HL-60 (cell line): Measurements from ENCODE around the gene TBX3.

Experiments
- DNase-seq, 2 experiments: peaks; one replicate each; pipeline ENCODE4 v3.0.0-alpha.2; 2010 to 2020; ENCODE audit warnings: low read depth in 1 of 2, low spot score in 1 of 2
- H3K27ac ChIP-seq: fragments of 250-450 bp; sonication (Bioruptor Pico); replicated peaks from 2 replicates; pipeline ENCODE4 v1.5.1; 2020; ENCODE audit warnings: mild to moderate bottlenecking, moderate library complexity
- H3K27me3 ChIP-seq: fragments of 250-450 bp; sonication (Bioruptor Pico); 2 replicates; pipeline ENCODE4 v1.5.1; 2021; ENCODE audit warnings: mild to moderate bottlenecking, moderate library complexity; ENCODE audit not compliant: insufficient read depth, poor library complexity, severe bottlenecking
- H3K4me3 ChIP-seq: replicated peaks from 2 replicates; pipeline ENCODE4 v1.5.1; 2011; ENCODE audit warnings: mild to moderate bottlenecking, control low read depth, low read length; ENCODE audit not compliant: insufficient read depth
- GABPA ChIP-seq: IDR thresholded peaks from 2 replicates; pipeline ENCODE4 v1.6.1; 2012; ENCODE audit warnings: low read depth
- POLR2AphosphoS5 ChIP-seq: IDR thresholded peaks from 2 replicates; pipeline ENCODE4 v1.6.1; 2012; ENCODE audit warnings: low read depth
- SPI1 ChIP-seq: IDR thresholded peaks from 2 replicates; pipeline ENCODE4 v1.6.1; 2012; ENCODE audit warnings: low read depth, mild to moderate bottlenecking, borderline replicate concordance
- TF ChIP-seq, protein P1 (sequence below): IDR thresholded peaks from 2 replicates; pipeline ENCODE4 v1.6.1; 2012; ENCODE audit warnings: low read depth; ENCODE audit not compliant: insufficient replicate concordance
- TF ChIP-seq, protein P2 (sequence below): IDR thresholded peaks from one replicate; pipeline ENCODE4 v1.5.1; 2011; ENCODE audit warnings: low read length, control low read depth, inconsistent platforms; ENCODE audit not compliant: insufficient read depth

Gene TBX3

DNA sequence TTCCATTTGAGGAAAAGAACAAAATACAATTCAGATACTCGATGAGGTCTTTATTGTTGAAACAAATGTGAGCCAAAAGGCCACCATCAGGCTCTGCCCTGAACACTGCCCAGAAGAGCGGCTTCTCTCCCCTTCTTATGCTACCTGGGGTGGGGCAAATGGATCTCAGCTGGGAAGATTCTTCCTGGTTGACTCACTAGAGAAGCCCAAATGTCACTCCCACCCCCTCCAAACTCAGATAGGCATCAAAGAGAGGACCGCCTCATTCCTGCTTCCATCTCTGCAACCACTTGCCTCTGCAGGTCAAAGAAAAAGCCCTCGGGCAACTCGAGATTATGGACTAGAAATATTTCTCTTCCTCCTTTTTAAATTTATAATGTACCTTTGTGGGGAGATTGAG lies 55.8 kb downstream of the TBX3 start:
- no peak overlapping the region for H3K27ac ChIP-seq
- DNase-seq: no peak
- no peaks in the 10 kb centered on the region for H3K27me3 ChIP-seq
- TF ChIP-seq SPI1 (no peak), GABPA (no peak), POLR2AphosphoS5 (no peak)
- TF ChIP-seq, protein P1, sequence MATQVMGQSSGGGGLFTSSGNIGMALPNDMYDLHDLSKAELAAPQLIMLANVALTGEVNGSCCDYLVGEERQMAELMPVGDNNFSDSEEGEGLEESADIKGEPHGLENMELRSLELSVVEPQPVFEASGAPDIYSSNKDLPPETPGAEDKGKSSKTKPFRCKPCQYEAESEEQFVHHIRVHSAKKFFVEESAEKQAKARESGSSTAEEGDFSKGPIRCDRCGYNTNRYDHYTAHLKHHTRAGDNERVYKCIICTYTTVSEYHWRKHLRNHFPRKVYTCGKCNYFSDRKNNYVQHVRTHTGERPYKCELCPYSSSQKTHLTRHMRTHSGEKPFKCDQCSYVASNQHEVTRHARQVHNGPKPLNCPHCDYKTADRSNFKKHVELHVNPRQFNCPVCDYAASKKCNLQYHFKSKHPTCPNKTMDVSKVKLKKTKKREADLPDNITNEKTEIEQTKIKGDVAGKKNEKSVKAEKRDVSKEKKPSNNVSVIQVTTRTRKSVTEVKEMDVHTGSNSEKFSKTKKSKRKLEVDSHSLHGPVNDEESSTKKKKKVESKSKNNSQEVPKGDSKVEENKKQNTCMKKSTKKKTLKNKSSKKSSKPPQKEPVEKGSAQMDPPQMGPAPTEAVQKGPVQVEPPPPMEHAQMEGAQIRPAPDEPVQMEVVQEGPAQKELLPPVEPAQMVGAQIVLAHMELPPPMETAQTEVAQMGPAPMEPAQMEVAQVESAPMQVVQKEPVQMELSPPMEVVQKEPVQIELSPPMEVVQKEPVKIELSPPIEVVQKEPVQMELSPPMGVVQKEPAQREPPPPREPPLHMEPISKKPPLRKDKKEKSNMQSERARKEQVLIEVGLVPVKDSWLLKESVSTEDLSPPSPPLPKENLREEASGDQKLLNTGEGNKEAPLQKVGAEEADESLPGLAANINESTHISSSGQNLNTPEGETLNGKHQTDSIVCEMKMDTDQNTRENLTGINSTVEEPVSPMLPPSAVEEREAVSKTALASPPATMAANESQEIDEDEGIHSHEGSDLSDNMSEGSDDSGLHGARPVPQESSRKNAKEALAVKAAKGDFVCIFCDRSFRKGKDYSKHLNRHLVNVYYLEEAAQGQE: no peak
- TF ChIP-seq, protein P2, sequence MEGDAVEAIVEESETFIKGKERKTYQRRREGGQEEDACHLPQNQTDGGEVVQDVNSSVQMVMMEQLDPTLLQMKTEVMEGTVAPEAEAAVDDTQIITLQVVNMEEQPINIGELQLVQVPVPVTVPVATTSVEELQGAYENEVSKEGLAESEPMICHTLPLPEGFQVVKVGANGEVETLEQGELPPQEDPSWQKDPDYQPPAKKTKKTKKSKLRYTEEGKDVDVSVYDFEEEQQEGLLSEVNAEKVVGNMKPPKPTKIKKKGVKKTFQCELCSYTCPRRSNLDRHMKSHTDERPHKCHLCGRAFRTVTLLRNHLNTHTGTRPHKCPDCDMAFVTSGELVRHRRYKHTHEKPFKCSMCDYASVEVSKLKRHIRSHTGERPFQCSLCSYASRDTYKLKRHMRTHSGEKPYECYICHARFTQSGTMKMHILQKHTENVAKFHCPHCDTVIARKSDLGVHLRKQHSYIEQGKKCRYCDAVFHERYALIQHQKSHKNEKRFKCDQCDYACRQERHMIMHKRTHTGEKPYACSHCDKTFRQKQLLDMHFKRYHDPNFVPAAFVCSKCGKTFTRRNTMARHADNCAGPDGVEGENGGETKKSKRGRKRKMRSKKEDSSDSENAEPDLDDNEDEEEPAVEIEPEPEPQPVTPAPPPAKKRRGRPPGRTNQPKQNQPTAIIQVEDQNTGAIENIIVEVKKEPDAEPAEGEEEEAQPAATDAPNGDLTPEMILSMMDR: no peak
- H3K4me3 ChIP-seq: no peak overlapping the region

DNA sequence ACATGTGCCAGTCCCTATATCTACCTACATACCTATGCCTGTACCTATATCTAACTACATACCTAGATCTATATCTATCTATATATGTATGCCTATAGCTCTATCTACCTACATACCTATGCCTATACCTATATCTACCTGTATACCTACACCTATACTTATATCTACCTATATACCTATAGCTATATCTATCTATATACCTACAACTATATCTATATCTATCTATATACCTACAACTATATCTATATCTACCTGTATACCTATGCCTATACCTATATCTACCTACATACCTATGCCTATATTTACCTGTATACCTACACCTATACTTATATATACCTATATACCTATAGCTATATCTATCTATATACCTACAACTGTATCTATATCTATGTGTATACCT lies 56.6 kb downstream of the TBX3 start:
- H3K27me3 ChIP-seq: no peaks in the 10 kb centered on the region
- no peak for TF ChIP-seq POLR2AphosphoS5
- TF ChIP-seq SPI1: no peak
- TF ChIP-seq GABPA: no peak
- TF ChIP-seq, protein P2: no peak
- no peak overlapping the region for H3K4me3 ChIP-seq
- H3K27ac ChIP-seq: no peak overlapping the region
- DNase-seq: no peak

DNA sequence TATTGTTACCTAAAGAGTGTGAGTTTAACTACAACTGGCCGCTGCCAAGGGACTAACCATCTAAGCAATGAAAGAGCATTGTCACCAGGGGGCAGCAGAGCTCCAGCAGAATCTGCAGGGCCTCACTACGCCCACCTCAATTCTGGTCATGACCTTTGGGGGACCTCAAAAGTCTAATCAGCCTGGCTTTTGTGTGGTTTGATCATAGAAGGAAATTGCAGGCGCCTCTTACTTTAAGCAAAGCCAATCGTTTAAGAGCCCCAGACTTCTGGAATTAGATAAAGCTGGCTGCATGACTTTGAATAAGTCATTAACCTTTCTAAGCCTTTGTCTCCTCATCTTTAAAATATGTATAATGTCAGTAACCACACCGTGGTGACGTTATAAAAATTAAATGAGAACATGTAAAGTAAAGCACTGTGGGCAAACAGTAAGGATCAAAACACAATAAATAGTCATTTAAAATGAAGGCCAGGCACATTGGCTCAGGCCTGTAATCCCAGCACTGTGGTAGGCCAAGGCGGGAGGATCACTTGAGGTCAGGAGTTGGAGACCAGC lies 58.6 kb downstream of the TBX3 start:
- TF ChIP-seq GABPA (no peak), SPI1 (no peak), POLR2AphosphoS5 (no peak)
- TF ChIP-seq, protein P2: peak; percentile 35
- TF ChIP-seq, protein P1: no peak
- DNase-seq: peak; percentile 5 to 6
- Histone ChIP-seq H3K4me3 (no peak overlapping the region), H3K27ac (no peak overlapping the region), H3K27me3 (no peaks in the 10 kb centered on the region)

DNA sequence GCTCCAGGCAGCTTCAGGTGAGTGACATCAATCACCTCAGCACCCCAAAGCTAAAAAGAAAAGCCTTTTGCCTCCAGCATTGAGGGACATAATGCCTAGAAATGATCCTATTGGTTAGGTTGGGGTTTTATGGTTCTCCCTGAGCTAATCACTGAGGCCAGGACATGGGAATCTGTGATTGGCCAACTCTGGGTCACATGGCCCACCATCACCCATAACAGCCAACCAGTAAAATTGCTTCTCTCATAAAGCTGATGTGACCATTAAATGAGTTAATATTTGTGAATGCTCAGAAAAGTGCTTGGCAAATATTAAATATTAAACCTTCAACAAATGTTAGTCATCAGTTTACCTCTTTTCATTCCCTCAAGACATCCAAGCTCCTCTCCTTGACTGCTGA lies 60.2 kb downstream of the TBX3 start:
- no peaks in the 10 kb centered on the region for H3K27me3 ChIP-seq
- no peak for DNase-seq
- no peak for TF ChIP-seq SPI1
- TF ChIP-seq, protein P1: no peak
- TF ChIP-seq, protein P2: no peak
- TF ChIP-seq GABPA: no peak
- no peak for TF ChIP-seq POLR2AphosphoS5
- no peak overlapping the region for H3K4me3 ChIP-seq
- no peak overlapping the region for H3K27ac ChIP-seq
